Umbilical cord (tissue), 2 donors: ENCODE results near the gene LRRN4. TPM values are rescaled to one million over a fixed set of nuclear protein-coding genes. Genes with fewer than 3 reads are reported as not detected.
A peak's percentile ranks its signal among the peaks of the same experiment; 100 is the strongest.
"Not testable (repeated sequence)": the region's sequence is repeated elsewhere in the genome, so short reads cannot be mapped to it uniquely, and the experiment has no call there.

ENCODE experiments used
- DNase-seq: peaks from one replicate; pipeline ENCODE4 v3.0.0-alpha.2; 2015; ENCODE audit warnings: low spot score
- total RNA-seq: library from RNA; depleted of rRNA; stranded (reverse); fragments of >200 nt; gene quantifications from one replicate; pipeline ENCODE4 v1.2.3, GENCODE V29; 2014; ENCODE audit warnings: low replicate concordance; ENCODE audit not compliant: insufficient read depth

The LRRN4 gene
- total RNA-seq, 1 donor from 2014 or later: not detected

- DNase-seq: not testable (repeated sequence)
Observed at GRCh38 chr20:6032907-6033306, 21.0 kb downstream of the LRRN4 start.

DNA sequence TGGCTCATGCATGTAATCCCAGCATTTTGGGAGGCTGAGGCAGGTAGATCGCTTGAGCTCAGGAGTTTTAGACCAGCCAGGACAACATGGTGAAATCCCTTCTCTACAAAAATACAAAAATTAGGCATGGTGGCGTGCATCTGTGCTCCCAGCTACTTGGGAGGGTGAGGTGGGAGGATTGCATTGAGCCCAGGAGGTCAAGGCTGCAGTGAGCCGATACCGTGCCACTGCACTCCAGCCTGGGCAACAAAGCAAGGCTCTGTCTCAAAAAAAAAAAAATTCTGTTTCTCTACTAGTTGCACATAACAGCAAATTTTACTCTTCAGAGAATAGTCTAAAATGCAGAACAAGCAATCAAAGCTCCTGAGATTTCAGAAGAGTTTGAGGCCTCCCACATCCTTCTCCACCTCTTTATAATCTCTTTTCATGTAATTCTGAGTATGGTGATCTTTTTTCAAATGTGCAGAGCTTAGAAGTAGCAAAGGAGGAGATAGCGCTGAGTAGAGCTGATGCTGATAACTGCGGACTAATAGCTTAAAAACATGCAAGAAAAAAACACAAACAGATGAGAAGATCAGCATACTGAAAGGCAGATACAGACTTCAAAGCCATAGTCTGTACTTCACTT, 23.3 kb downstream of the LRRN4 start:
- DNase-seq: peak; percentile 45

DNA sequence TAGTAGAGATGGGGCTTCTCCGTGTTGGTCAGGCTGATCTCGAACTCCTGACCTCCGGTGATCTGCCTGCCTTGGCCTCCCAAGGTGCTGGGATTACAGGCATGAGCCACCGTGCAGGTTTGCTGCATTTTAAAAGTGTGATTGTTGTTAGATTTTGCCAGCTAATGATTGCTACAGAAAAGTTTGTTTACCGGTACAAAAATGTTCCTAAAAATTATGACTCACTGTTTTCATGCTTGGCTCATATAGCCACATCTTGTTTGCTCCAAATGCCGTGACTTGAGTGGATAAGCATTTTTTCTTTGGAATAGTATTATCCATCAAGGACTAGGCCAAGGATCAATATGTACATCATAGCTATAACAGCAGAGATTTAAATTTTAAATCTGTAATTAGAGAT, 24.3 kb downstream of the LRRN4 start:
- DNase-seq: no peak

GRCh38 chr20:6028818-6029217, 25.0 kb downstream of the LRRN4 start:
- no peak for DNase-seq

- no peak for DNase-seq
Observed at GRCh38 chr20:6026051-6026450, 27.8 kb downstream of the LRRN4 start.

GRCh38 chr20:6024768-6025167, 29.1 kb downstream of the LRRN4 start:
- DNase-seq: no peak

DNA sequence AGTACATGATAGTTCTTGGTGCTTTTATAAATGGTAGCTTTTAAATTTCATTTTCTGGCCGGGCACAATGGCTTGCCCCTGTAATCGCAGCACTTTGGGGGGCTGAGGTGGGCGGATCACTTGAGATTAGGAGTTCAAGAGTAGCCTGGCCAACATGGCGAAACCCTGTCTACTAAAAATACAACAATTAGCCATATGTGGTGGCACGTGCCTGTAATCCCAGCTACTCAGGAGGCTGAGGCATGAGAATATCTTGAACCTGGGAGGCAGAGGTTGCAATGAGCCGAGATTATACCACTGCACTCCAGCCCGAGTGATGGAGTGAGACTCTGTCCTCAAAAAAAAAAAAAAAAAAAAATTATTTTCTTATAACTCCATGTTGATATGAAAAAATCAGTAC, 36.0 kb downstream of the LRRN4 start:
- DNase-seq: no peak

DNA sequence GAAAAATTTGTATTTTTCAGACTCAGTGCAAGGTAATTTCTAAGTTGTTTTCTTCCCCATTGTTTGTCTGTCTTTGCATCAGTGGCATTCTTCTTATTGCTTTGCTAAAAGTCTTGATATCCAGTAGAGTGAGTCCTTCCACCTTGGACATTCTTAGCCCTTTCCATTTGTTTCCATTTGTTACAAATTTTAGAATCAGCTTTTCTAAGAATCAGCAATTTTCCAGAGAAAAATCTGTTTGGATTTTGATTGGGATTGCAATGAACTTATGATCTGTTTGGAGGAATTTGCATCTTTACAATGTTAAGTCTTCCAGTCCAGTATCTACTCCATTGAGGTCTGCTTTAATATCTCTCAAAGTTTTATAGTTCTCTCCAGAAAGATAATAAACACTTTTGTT, 36.4 kb downstream of the LRRN4 start:
- DNase-seq: no peak

DNA sequence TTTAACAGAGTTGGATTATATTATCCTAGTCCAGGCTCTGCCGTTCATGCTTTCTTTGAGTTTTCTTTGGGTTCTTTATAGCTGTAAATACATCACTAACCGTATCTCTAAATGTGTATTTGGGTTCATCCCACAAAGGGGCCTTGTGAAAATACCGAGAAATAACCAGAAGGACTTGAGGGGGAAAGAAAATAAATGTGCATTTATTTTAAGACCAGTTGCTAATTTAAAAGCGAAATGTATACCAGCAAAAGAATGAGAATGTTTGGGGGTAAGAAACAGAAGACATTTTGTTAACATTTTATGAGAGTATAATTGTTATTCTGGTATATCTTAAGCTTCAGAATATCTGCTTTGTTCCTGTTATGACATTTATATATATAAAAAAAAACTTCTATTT, 38.9 kb downstream of the LRRN4 start:
- no peak for DNase-seq

- DNase-seq: no peak
Observed at GRCh38 chr20:6014017-6014416, 39.8 kb downstream of the LRRN4 start.

DNA sequence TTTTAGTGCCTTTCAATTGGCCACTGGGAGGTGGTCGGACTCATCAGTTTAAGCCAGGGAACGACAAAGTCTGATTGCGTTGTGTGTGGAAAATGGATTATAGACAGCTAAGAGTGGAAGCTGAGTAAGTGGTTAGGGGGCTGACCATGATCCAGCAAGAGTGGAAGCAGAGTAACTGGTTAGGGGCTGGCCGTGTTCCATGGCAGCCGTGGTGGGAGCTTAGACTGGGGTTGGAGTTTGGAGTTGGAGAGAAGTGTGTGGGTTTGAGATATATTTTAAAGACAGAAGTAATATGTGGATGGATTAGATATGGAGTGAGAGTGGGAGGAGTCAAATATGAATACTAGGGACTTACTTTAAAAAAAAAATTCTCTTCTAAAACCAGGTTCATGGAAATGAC, 41.7 kb downstream of the LRRN4 start:
- DNase-seq: no peak

GRCh38 chr20:6008254-6008653, 45.6 kb downstream of the LRRN4 start:
- DNase-seq: peak; percentile 90

- peak; percentile 3 for DNase-seq
Observed at GRCh38 chr20:6007529-6008103, 46.2 kb downstream of the LRRN4 start.

GRCh38 chr20:6007094-6007528, 46.7 kb downstream of the LRRN4 start:
- no peak for DNase-seq

DNA sequence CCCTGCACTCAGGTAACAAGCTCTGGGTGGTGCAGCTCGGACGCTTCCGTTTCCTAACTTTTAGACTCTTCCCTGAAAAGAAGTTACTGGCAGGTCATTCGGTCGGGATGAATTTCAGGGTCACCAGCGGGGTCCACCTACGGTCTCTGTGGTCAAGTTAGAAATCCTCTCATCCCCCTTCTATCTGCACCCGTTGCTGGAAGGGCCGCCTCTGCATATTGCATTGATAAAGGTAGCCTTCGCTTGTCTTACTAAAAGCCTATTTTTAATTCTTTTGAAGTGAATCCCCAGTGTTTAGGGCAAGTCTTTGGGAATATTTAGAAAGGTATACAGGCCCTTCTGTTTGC, 47.3 kb downstream of the LRRN4 start:
- peak; percentile 13 for DNase-seq

DNA sequence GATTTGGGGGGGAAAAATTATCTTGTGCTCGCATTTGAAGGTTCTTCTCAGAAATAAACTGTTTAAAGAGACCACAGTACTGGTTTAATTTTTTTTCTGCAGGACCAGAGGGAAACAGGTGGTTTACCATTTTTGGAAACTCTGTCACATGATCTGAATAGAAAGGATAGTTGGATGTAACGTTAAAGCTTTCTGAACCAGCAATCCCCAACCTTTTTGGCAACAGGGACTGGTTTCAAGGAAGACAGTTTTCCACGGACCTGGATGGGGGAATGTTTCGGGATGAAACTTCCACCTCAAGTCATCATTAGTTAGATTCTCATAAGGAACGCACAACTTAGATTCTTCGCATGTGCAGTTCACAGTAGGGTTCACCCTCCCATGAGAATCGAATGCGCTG, 53.0 kb downstream of the LRRN4 start:
- no peak for DNase-seq

GRCh38 chr20:5999783-6000182, 54.1 kb downstream of the LRRN4 start:
- no peak for DNase-seq

DNA sequence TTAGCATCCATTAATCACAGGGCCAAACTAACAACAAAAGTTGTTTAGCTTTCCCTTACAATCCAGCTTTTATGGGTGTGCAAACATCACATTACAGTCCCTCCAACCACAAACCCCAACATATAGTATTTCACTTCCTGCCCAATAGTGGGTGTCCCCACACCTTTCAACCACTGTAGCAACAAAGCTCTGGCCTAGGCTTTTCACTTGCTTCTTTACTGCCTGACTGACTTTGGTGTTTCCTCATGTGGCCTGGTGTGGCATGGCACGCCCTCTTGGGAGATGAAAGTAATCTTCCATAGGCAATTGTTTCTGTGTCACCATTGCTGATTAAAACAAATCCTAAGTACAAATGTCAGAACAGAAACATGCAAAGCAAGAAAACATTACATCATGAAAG, 57.1 kb downstream of the LRRN4 start:
- no peak for DNase-seq

DNA sequence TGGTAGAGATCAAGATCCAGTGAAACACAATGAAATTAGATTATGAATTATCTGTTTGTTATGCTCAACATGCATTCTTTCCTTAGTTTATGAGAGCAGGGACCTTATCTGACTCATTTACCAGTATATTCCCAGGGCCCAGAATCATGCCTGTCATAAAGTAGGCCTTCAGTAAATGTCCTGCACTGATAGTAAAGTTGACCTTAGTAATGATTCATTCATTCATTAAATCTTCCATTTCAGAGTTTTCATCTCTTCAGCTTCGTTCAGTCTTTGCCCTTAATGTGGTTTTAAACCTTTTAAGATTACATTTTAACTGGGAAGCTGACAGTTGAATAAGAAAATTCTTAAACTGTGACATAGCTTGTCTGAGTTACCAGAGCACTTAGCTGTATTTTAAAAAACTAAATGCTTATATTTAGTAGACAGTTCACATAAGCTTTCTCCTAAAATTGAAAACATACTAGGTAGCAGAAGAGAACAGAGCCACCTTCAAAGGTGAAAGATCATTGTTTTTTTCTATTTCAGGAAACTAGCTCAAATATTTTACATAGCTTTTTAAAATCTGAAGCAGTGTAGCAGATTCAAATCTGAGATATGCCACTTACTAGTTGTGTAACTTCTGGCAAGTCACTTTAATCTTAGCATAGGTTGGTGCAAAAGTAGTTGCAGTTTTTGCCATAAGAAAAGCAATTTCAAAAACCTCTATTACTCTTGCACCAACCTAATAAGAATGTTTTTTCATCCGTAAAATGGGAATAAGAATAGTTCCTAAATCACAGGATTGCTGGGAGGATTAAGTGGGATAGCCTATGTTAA, 62.0 kb downstream of the LRRN4 start:
- peak; percentile 4 for DNase-seq

GRCh38 chr20:5990946-5991345, 62.9 kb downstream of the LRRN4 start:
- DNase-seq: no peak
